ENCODE data around the gene RELA.

The RELA gene

DNA sequence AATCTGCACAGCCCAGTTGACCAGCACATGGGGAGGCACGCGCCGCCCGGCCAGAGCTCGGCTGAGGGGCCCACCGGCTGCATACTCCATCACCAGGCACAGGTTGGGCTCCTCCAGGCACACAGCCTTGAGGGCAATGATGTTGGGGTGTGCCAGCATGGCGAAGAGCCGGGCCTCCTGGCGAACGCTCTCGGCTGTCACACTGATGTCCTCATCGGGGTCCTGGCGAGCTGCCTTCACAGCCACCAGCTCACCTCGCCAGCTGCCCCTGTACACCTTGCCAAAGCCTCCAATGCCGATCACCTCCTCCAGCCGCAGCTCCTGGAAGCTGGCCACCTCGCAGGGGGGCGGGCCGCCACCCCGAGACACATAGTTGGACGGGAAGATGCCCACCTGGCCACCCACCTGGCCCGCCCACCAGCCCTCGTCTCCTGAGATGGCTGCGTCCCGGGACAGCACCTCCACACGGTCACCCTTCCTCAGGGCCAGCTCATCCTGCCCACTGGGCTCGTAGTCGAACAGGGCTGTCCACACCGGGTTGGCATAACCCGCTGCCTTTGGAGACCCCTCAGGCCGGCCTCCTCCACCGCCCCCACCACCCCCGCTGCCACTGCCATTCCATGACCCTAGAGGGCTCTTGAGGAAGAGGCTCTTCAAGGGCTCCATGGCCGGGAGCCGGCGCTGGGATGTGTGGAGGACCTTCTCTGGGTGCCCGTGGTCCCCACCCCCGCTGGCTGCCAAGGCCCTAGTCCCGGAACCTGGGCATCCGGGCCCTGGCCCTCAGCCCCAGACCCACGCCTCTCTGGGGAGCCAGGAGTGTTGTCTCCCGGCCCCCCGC lies 49.4 kb downstream of the RELA start:
- no peak for DNase-seq

DNA sequence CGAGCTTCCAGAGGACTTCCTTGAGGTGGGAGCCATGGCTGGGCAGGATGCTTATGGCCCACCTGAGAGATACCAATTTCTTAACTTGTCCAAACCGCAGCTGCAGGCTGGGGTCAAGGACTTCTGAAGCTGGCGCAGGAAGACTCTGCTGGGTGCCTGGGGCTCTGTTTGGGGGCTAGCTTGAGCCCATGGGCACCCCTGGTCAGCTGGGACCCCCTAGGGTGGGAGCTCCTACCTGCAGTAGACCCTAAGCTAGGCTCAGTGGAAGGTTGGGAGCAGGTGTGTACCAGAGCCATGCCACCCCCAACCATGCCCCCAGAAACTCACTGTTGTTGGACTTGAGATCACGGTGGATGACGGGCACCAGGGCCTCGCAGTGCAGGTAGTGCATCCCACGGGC lies 50.0 kb downstream of the RELA start:
- no peak for DNase-seq

DNA sequence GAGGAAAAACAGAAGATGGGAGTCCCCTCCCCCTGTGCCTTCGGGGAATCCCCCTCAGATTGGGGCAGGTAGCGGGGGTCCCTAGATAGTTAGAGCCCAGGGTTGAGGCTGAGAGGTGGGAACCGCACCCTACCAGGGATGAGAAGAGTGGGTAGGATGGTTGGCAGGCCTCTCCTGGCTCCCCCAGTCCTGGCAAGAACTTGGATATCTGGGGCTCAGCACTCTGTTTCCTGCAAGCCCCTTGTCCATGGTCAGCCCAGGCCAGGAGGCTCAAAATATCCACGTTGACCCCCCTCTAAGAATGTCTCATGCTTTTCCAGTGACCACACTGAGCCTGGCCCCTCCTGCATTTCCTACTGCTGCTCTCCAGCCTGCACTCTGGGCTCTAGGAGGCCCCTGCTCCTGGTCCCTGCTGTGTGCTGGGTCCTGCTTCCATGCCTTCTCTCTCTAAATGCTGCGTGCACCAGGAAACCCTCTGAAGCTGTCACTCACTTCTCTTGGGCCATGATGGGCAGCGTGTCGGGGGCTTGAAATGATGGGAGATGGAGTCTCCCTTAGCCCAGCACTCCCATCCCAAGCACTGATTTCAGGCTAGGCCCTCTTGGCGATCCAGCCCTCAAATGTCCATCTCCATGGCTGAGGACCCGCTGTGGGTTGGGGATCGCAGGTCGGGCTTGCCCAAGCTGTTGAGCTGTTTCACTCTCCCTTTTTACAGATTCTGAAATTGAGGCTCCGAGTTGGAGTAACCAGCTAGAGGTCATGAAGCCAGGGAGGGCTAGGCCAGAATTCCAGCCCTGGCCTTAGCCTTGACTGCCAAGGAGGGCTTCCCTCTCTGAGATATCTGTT lies 50.7 kb downstream of the RELA start:
- DNase-seq: no peak

DNA sequence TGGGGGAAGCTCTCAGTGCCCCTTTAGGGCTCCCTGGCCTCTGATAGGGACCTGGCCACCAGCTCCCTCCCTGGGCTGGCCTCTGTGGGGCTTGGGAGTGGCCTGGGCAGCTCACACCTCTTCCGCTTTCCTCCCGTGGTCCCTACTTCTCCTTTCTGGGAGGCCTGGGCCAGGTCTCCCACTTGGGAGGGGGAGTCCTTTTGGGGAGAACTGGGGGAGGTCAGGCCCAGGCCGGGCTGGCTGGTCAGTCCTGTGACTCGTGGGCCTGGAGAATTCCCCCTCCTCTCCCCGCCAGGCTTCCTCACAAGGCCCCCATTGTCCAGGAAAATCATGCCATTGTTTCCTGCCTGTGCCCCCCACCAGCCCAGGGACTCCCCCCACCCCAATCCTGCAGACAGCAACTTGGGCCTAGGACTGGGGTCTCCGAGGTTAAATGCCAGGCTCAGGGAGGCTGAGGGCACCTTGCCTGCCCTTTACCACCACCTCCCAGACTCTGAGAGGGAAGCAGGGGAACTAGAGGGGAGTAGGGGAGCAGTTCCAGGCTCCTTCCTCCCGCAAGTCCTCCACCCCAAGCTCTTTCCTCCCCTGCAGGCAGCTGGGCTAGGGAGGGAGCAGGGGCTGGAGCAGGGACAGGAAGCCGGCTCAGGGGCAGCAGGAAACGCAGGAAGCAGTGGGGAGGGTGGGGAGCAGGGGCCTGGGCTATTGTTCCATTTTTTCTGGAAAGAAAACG lies 51.5 kb downstream of the RELA start:
- DNase-seq: no peak

DNA sequence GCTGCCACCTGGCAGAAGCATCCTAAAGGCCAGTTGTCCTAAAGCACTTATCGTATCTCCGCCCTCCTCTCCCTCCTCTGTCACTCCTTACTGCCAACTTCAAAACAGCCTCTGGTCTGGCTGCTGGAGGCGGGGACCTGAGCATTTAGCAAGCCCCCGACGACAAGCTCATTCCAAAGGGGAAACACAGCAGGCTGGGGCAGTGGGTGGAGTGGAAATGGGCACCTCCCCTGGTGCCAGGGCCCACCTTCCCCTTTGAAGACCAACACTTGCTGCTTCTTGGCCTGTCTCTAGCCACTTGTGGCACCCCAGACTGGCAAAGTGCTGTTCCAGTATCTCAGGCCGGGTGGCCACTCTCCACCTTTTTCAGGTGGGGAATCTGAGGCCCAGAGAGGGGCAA lies 52.3 kb downstream of the RELA start:
- no peak for DNase-seq

DNA sequence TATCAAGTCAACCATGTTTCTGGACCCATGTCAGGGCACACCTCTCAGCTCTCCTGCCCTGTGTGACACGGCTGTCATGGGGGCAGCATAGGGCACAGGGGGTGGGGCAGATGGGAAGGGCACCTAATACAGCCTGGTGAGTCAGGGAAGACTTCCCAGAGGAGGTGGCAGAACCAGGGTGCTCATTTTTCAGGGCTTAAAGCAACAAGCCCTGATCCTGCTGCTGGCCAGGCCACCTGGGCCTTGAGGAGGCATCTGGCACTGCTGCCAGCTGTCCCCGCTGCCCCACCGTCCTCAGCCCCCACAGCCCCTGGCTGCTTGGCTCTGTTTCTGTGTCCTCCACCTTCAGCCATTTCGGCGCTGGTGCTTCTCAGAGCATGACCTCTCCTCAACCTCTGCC lies 53.1 kb downstream of the RELA start:
- no peak for DNase-seq

DNA sequence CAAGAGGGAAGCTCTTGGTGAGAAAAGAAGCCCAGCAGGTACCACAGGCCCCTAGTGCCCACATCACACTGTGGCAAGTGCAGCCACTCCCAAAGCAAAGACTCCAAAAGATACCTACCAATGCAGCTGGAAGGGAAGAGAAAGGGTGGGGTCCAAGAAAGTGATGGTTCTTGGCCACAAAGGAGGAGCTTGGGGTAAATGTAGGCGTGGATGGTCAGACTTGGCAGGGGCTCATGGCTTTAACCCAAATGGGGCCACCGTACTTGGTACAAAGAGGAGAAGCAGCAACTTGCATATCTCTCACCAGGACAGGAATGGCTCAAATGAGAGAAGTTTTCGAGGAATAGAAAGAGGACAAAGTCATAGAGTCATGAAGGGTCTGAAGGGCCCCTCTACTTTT lies 53.5 kb downstream of the RELA start:
- no peak for DNase-seq

DNA sequence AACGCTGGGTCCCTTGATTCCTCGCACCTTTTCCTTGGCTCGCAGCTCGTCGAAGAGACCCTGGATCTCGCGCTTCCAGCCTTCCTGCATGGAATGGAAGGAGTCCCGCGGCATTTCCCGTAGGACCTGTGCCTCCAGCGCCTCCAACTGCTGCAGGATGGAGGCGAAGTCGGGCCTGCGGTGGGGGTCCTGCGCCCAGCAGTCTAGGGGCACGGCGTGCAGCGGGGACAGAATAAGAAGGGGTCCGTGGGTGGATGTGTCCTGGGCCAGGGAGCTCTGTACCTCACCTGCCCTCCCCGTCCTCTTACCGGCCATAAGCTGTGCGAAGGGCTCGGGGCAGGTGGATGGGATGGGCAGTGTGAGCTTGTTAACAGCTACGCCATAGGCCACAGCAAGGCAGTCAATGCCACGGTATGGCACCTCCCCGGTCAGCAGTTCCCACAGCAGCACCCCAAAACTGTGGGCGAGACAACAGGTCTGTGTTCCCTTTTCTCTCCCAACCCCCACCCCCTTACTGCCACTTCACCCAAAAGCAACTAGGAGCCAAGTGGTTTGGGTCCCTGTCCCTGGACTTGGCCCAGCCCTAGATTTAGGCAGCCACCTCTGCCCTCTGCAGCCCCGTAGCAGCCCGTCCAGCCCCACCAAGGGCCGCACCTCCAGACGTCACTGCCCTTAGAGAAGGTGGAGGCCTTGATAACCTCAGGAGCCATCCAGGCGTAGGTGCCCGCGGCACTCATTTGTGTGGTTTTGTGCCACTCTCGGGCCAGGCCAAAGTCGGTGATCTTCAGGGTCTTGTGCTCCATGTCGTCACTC lies 54.9 kb downstream of the RELA start:
- DNase-seq: no peak

DNA sequence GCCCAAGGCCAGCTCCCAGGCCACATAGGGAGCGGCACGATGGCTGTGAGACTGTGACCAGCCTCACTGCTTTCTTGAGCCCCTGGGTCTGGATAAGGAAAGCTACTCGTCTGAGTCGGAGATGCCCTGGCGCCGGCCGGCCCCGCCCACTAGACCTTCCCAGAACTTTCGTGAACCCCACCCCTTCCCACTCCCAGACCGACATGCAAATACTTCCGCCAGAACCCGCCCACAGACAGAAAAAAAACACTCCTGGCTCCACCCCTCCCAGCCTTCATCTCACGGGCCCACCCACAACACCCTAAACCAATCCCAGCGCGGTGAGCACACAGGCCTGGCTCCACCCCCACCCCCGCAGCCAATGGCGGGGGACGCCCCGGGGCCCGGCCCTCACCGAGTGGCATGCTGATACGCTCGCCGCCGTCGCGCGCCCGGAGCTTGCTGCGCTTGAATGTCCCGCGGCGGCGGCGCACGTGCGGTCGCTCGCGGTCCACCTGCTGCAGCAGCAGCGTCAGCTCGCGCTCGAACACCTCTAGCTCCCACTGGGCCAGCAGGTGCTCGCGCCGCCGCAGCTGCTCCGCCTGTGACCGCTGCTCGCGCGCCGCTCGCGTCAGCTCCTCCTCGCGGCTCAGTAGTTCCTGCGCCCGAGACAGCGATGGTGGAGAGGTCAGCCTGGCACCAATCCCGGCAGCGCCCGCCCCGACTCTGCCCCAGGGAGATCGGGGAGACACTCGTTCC lies 55.7 kb downstream of the RELA start:
- DNase-seq: peak; percentile 85

DNA sequence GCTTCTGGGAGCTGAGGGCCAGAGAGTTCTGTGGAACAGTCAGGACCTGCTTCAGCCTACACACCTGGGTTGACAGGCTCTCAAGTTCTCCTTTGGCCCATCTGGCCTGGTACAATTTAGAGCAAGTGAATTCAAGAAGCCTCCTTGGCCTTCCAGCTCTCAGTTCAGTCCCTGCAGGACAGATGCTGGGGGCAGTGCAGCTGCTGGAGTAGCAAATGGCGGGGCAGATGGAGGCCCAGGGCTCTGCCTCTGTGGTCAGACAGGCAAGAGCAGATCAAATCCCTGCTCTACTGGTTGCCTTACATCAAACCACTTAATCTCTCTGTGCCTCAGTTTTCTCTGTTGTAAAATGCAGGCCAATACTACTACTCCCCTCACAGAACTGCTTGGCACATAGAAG lies 58.5 kb downstream of the RELA start:
- DNase-seq: no peak

All from right kidney (tissue), 1 donor.